Kasumi-1 (cell line): ENCODE data around the gene STK32C.
"Not testable (repeated sequence)": the region's sequence is repeated elsewhere in the genome, so short reads cannot be mapped to it uniquely, and the experiment has no call there.

ENCODE experiments used
- DNase-seq, 2 experiments: peaks; one replicate each; lab custom pipeline; 2025; lab: John Stamatoyannopoulos, UW

The STK32C gene

GRCh38 chr10:132167041-132167674, 140.6 kb downstream of the STK32C start:
- no peak for DNase-seq

- DNase-seq, result no peak
Observed at GRCh38 chr10:132166216-132166950, 141.4 kb downstream of the STK32C start.

GRCh38 chr10:132165416-132165980, 142.3 kb downstream of the STK32C start:
- no peak for DNase-seq

- no peak for DNase-seq
Observed at GRCh38 chr10:132164761-132165278, 142.9 kb downstream of the STK32C start.

DNA sequence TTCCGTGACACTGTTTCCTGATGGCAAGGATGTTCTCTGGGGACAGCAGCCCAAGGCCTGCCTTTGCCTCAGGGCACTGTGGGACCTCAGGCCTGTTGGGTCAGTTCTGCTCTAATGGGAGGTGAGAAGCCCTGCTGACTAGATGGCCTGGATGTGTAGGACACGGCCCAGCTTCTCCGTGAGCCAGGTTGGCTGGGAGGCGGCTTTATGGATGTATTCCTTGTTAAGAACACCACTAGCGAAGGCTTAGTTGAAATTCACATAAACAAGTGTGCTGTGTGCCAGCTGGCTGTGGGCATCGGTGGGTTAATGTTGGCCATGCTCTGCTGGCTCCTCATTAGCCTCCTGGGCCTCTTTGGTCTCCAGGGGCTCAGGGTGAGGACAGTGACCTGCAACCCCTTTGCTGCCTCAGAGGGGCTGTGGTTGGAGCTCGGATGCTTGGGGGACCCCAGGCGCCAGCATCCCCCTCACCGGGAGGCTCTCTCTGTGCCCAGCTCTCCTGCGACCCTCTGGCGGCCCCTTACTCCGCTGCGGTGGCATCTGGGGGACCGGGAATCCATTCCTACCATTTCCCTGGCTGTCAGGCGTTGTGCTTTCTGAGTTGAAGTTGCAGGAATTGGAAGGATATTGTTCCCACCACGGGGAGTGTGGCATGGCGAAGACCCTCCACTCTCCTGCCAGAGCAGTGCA, 143.8 kb downstream of the STK32C start:
- DNase-seq, result no peak

DNA sequence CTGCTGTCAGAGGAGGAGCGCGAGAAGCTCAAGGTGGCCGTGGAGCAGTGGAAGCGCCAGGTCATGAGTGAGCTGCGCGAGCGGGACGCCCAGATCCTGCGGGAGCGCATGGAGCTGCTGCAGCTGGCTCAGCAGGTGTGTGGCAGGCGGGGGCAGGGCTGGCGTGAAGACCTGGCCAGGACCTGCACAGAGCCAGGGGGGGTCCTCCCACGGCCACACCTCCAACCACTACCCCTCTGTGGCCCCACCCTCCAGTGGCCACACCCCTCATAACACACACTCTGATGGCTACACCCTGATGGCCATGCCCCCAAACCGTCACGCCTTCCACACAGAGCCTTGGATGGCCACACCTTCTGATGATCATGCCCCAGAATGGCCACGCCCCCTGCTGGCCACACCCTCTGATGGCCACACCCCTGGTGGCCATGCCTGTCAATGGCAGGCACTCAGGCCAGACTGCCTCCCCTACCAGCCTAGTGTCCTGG, 144.4 kb downstream of the STK32C start:
- no peak for DNase-seq

DNA sequence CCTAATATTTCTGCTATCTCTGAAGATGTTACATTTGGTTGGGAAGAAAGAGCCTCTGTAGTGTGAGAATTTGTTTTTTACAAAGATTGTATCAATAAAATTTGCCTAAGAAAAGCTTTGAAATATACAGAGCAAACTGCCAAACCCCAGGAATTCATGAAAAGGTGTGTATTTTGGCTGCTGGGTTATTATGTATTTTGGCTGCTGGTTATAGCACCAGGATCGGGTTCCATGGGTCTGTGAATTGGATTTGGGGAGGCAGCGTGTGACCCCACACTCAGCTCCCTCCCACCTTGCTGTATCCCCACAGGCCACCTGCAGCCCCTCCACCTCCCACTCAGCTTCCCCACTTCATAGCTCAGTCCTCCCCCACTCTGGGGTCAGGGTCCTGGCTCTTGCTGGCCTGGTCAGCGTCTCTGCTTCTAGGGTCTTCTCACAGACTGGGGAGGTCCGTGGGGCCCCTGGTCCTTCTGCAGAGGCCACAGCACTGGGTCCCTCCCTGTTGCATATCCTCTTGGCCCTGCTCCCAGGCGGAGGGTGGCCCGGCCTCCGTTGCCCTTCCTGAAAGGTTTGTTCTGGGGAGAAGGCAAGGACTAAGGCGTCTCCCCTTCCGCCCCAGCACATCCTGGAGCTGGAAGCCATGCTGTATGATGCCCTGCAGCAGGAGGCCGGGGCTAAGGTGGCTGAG, 145.0 kb downstream of the STK32C start:
- DNase-seq, result no peak

- DNase-seq, result no peak
Observed at GRCh38 chr10:132162021-132162531, 145.7 kb downstream of the STK32C start.

DNA sequence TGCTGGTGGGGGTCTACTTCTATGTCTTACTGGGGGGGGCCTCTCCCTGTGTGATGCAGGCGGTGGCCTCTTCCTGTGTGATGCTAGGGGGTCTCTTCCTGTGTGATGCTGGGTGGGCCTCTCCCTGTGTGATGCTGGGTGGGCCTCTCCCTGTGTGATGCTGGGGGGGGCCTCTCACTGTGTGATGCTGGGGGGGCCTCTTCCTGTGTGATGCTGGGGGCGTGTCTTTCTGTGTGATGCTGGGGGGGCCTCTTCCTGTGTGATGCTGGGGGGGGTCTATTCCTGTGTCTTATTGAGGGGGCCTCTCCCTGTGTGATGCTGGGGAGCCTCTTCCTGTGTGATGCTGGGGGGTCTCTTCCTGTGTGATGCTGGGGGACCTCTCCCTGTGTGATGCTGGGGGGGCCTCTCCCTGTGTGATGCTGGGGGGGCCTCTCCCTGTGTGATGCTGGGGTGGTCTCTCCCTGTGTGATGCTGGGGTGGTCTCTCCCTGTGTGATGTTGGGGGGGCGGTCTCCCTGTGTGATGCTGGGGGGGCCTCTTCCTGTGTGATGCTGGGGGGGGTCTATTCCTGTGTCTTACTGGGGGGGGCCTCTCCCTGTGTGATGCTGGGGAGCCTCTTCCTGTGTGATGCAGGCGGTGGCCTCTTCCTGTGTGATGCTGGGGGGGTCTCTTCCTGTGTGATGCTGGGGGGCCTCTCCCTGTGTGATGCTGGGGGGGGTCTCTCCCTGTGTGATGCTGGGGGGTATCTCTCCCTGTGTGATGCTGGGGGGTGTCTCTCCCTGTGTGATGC, 146.7 kb downstream of the STK32C start:
- not testable (repeated sequence) for DNase-seq

DNA sequence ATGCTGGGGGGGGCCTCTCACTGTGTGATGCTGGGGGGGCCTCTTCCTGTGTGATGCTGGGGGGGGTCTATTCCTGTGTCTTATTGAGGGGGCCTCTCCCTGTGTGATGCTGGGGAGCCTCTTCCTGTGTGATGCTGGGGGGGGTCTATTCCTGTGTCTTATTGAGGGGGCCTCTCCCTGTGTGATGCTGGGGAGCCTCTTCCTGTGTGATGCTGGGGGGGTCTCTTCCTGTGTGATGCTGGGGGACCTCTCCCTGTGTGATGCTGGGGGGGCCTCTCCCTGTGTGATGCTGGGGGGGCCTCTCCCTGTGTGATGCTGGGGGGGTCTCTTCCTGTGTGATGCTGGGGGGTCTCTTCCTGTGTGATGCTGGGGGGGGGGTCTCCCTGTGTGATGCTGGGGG, 147.5 kb downstream of the STK32C start:
- not testable (repeated sequence) for DNase-seq

GRCh38 chr10:132159302-132160230, 148.2 kb downstream of the STK32C start:
- DNase-seq, result not testable (repeated sequence)

DNA sequence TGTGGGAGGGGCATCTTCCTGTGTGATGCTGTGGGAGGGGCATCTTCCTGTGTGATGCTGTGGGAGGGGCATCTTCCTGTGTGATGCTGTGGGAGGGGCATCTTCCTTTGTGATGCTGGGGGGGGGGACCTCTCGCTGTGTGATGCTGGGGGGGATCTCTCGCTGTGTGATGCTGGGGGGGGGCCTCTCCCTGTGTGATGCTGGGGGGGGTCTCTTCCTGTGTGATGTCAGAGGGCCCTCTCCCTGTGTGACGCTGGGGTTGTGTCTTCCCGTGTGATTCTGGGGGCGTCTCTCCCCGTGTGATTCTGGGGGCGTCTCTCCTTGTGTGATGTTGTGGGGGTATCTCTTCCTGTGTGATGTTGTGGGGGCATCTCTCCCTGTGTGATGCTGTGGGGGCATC, 148.9 kb downstream of the STK32C start:
- no peak for DNase-seq

- DNase-seq, result no peak
Observed at GRCh38 chr10:132158122-132158741, 149.5 kb downstream of the STK32C start.
